ENCODE measurements around the gene OR3A2. TPM values are rescaled to one million over a fixed set of nuclear protein-coding genes. Genes with fewer than 3 reads are reported as not detected.

The OR3A2 gene
- total RNA-seq: not detected in 2 replicates

GRCh38 chr17:3385869-3386816 is at the start of gene OR3A2:
Gene OR3A2 (minus strand): TSS chr17:3386308.

GRCh38 chr17:3433741-3434140 is 47.6 kb upstream of the OR3A2 start, which contains the start of gene OR1E2:
Gene OR1E2 (minus strand): TSS chr17:3433841. CDS start chr17:3433841, 0 bp downstream.

GRCh38 chr17:3411070-3411469 is 25.0 kb upstream of the OR3A2 start, which contains the start of gene OR3A3:
Gene OR3A3 (plus strand): TSS chr17:3411370.

GRCh38 chr17:3398310-3398709 is 12.2 kb upstream of the OR3A2 start, which contains the start of gene OR1E1:
Gene OR1E1 (minus strand): TSS chr17:3398410. CDS start chr17:3398410, 0 bp downstream.

GRCh38 chr17:3298260-3298659 is 87.8 kb downstream of the OR3A2 start, which contains the start of gene OR3A1:
Gene OR3A1 (minus strand): TSS chr17:3298360. CDS start chr17:3292582, 5,778 bp downstream.

Other genes with a start within 250 kb of the OR3A2 start
- gene OR1A2, start 188.8 kb downstream of the OR3A2 start, total RNA-seq: not detected in 2 replicates
- gene OR1A1, start 178.6 kb downstream of the OR3A2 start, total RNA-seq: under 0.01 TPM in 1 of 2 replicates, not detected in the other
- not detected in 2 replicates for gene OR3A1, start 87.9 kb downstream of the OR3A2 start, total RNA-seq
- gene OR1E1, start 12.1 kb upstream of the OR3A2 start, total RNA-seq: not detected in 2 replicates
- gene OR3A3, start 25.1 kb upstream of the OR3A2 start, total RNA-seq: not detected in 2 replicates
- gene OR1E2, start 47.5 kb upstream of the OR3A2 start, total RNA-seq: not detected in 2 replicates
- gene SPATA22, start 85.5 kb upstream of the OR3A2 start, total RNA-seq: not detected in 2 replicates
- not detected in 2 replicates for gene ASPA, start 89.7 kb upstream of the OR3A2 start, total RNA-seq
- 0.36 and 5.5 TPM in 2 replicates for gene TRPV3, start 171.5 kb upstream of the OR3A2 start, total RNA-seq
- 1.0 and 3.1 TPM in 2 replicates for gene TRPV1, start 223.1 kb upstream of the OR3A2 start, total RNA-seq
- gene SHPK, start 249.9 kb upstream of the OR3A2 start, total RNA-seq: 6.2 and 9.5 TPM in 2 replicates

Data from nasal cavity respiratory epithelium epithelial cell of viscerocranial mucosa (primary cell).